Subcutaneous adipose tissue (tissue), 4 donors: Measurements from ENCODE around the gene PSTPIP1. TPM values are rescaled to one million over a fixed set of nuclear protein-coding genes. Genes with fewer than 3 reads are reported as not detected.

ENCODE experiments used
- total RNA-seq, 4 donors: library from RNA; depleted of rRNA; stranded (reverse); fragments of >200 nt; gene quantifications; one replicate each; pipeline ENCODE4 v1.1.0, GENCODE V29; 2016
- TF ChIP-seq, protein P1 (sequence below): fragments of 450-650 bp; IDR thresholded peaks from one replicate; pipeline ENCODE4 v1.5.1; 2016; ENCODE audit warnings: low read depth, mild to moderate bottlenecking, control low read depth, antibody characterized with exemption, moderate library complexity

Gene PSTPIP1
- total RNA-seq, 4 donors from 2014 or later, result 6.7 to 37.7 (median 26.7) TPM

DNA sequence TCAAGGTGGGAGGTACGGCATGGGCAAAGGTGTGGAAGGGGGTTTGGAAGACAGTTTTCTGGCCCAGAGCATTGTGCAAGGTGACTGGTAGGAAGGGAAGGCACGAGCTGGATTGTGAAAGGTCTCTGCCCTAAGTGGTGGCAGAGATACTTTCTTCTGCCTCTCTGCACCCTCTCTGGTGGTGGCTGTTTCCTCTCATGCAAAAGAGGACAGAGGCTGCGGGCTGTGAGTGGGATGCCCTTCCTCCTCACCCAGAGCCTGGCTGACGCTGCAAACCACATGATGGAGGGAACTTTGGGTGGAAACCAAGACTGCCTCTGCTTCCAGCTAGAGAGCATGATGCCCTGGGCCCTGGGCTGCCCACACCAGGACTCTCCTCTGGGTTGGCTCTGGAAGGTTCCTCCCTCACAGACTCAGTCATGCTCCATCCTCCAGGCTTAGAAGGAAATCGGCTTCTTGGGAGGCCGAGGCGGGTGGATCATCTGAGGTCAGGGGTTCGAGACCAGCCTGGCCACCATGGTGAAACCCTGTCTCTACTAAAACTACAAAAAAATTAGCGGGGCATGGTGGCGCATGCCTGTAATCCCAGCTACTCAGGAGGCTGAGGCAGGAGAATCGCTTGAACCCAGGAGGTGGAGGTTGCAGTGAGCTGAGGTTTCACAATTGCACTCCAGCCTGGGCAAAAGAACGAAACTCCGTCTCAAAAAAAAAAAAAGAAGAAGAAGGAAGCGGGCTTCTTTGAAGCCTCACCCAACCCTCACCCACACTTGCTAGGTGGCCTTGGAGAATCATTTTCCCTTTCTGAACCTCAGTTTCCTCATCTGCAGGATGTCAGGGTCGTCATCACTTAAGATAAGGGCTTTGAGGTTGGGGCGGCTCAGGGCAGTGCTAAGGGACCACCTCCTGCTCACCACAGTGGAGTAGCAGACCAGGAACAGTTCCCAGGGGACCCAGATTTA is 8.3 kb downstream of the PSTPIP1 start:
- TF ChIP-seq, protein P1, sequence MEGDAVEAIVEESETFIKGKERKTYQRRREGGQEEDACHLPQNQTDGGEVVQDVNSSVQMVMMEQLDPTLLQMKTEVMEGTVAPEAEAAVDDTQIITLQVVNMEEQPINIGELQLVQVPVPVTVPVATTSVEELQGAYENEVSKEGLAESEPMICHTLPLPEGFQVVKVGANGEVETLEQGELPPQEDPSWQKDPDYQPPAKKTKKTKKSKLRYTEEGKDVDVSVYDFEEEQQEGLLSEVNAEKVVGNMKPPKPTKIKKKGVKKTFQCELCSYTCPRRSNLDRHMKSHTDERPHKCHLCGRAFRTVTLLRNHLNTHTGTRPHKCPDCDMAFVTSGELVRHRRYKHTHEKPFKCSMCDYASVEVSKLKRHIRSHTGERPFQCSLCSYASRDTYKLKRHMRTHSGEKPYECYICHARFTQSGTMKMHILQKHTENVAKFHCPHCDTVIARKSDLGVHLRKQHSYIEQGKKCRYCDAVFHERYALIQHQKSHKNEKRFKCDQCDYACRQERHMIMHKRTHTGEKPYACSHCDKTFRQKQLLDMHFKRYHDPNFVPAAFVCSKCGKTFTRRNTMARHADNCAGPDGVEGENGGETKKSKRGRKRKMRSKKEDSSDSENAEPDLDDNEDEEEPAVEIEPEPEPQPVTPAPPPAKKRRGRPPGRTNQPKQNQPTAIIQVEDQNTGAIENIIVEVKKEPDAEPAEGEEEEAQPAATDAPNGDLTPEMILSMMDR, result no peak

DNA sequence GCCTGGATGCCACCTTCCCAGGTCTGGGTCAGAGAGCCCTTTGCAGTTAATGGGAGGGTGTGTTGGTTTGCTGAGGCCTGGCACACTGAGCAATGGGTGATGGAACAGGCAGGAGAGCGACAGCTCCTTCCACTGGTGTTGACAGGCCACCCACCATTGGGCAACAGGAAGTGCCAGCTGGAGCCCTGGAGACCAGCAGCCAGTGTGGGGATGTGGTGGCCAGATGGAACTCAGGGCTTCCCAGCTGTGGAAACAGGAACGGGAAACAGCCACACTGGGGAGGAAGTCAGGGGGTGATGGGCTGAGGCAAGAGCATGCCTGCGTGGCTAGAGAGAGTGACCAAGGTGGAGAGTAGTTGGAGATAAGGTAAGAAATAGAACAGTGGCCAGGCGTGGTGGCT is 9.3 kb downstream of the PSTPIP1 start:
- TF ChIP-seq, protein P1, result no peak

DNA sequence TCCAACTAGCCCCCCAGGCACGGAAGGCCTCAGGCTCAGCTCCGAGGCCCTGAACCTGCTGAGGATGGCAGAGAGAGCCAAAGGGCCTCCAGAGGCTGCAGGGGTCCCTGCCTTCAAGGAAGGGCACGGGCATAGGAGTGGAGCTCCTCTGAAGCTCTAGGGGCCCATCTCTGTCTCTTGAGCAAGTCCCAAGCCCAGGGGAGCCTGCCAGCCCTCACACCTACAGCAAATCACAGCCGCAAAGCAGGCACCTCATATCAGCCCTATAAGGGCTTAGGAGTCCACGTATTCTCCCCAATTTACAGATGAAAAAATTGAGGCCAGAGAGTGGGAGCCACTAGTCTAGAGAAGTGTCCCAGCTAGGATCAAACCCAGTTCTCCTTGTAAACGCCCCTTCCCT is 14.2 kb downstream of the PSTPIP1 start:
- TF ChIP-seq, protein P1, result no peak

DNA sequence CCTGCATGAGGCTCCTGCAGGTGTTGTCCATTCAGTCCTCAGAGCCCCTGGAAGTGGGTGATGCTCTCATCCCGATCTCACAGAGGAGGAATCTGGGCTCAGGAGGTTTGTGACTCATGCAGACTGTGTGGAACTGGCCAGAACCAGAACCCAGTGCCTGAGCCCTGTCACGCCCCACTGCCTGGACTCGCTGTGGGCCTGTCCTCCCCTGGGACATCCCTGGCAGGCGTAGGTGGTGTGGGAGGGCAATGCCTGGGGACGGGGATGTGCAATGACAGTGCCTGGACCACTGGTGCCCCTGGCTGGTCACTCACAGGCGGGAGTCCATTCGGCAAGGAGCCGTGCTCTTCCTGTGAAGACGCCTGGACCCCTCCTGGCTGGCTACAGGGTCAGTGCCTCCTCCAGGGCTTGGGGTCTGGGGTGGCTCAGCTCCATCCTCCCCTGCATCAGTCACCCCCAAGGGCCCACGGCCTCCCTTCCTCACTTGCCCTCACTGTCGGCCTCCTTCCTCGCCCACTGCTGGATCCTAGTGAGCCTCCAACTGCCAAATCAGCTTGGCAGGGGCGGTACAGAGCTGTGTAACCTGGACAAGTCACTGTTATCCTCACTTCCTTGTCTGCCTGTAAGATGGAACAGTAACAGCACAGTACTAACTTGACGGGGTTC is 14.9 kb downstream of the PSTPIP1 start:
- TF ChIP-seq, protein P1, result no peak

- TF ChIP-seq, protein P1, result no peak
Measured at GRCh38 chr15:77010312-77010686, 15.4 kb downstream of the PSTPIP1 start.

- TF ChIP-seq, protein P1, result no peak
Measured at GRCh38 chr15:77010857-77011256, 15.9 kb downstream of the PSTPIP1 start.

DNA sequence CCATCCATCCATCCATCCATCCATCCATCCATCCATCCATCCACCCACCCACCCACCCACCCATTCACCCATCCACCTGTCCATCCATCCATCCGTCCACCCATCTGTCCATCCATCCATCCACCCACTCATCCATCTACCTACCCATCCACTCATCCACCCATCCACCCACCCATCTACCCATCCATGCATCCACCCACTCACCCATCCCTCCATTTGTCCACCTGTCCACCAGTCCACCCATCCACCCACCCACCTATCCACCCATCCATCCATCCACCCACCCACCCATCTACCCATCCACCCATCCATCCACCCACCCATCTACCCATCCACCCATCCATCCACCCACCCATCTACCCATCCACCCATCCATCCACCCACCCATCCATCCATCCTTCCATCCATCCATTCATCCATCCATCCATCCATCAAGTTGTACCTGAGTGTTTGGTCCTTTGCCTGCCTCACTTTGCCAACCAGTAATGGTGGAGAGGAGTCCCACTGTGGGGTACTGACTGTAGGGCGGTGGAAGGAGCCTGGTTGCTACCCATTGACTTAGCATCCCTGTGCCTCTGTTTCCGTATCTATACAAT is 17.3 kb downstream of the PSTPIP1 start:
- TF ChIP-seq, protein P1, result no peak
